ENCODE measurements around the gene TMEM125.

DNA sequence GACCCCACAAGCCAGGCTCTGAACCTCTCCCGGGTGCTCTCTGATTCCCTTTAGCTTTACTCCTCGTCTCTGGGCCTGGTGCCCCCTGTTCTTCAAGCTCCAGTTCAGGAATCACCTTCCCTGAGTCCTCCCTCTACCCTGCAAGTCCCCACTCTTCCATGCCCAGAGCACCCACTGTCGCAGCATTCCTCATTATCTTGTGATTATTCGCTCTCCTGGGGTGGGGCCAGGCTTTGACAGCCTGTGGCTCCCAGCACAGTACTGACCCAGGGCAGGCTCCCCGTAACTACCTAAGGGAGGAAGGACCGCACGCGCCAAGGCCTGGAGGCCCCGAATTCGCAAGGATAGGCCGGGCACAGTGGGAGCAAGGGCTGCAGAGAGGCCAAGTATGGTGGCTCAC, 16.3 kb downstream of the TMEM125 start:
- no peak for TF ChIP-seq TCF3 (IDR thresholded peaks at IDR 0.05; ENCODE audit: borderline replicate concordance, insufficient read depth, low read depth, low read length)
- no peak for TF ChIP-seq E4F1 (IDR thresholded peaks at IDR 0.05; ENCODE audit: borderline replicate concordance, partially characterized antibody)
- no peak for TF ChIP-seq CTCF (IDR thresholded peaks at IDR 0.05 in 2 of 3, conservative IDR thresholded peaks at IDR 0.05 in 1 of 3; ENCODE audit: control insufficient read depth in 2 of 3, extremely low read depth in 1 of 3, insufficient read depth in 1 of 3, low read depth in 3 of 3, low read length in 3 of 3)
- TF ChIP-seq TARDBP (IDR thresholded peaks at IDR 0.05; ENCODE audit: borderline replicate concordance): no peak
- no peak for TF ChIP-seq SMC3 (IDR thresholded peaks at IDR 0.05; ENCODE audit: borderline replicate concordance, low read length)
- TF ChIP-seq LARP7 (IDR thresholded peaks at IDR 0.05): no peak
- TF ChIP-seq, protein P1, sequence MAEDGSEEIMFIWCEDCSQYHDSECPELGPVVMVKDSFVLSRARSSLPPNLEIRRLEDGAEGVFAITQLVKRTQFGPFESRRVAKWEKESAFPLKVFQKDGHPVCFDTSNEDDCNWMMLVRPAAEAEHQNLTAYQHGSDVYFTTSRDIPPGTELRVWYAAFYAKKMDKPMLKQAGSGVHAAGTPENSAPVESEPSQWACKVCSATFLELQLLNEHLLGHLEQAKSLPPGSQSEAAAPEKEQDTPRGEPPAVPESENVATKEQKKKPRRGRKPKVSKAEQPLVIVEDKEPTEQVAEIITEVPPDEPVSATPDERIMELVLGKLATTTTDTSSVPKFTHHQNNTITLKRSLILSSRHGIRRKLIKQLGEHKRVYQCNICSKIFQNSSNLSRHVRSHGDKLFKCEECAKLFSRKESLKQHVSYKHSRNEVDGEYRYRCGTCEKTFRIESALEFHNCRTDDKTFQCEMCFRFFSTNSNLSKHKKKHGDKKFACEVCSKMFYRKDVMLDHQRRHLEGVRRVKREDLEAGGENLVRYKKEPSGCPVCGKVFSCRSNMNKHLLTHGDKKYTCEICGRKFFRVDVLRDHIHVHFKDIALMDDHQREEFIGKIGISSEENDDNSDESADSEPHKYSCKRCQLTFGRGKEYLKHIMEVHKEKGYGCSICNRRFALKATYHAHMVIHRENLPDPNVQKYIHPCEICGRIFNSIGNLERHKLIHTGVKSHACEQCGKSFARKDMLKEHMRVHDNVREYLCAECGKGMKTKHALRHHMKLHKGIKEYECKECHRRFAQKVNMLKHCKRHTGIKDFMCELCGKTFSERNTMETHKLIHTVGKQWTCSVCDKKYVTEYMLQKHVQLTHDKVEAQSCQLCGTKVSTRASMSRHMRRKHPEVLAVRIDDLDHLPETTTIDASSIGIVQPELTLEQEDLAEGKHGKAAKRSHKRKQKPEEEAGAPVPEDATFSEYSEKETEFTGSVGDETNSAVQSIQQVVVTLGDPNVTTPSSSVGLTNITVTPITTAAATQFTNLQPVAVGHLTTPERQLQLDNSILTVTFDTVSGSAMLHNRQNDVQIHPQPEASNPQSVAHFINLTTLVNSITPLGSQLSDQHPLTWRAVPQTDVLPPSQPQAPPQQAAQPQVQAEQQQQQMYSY (CRISPR knock-in tag; IDR thresholded peaks at IDR 0.05): no peak
- TF ChIP-seq, protein P2, sequence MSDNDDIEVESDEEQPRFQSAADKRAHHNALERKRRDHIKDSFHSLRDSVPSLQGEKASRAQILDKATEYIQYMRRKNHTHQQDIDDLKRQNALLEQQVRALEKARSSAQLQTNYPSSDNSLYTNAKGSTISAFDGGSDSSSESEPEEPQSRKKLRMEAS (IDR thresholded peaks at IDR 0.05; ENCODE audit: low read depth, low read length): no peak
- no peak for TF ChIP-seq RELB (IDR thresholded peaks at IDR 0.05; ENCODE audit: low read depth)
- TF ChIP-seq EP300 (IDR thresholded peaks at IDR 0.05; ENCODE audit: borderline replicate concordance in 1 of 2, control insufficient read depth in 1 of 2, low read depth in 2 of 2, low read length in 2 of 2): no peak
- TF ChIP-seq RFX5 (IDR thresholded peaks at IDR 0.05; ENCODE audit: low read depth, low read length): no peak

Data from GM12878 (cell line).